Neuronal stem cell (in vitro differentiated cells): ENCODE results near the gene SBSN.

Source experiments
- DNase-seq: peaks from one replicate; pipeline ENCODE4 v3.0.0-alpha.2; 2013; ENCODE audit warnings: low spot score
- H2AFZ ChIP-seq: one replicate; pipeline ENCODE4 v1.6.1; 2013; ENCODE audit warnings: mild to moderate bottlenecking, low read length, inconsistent platforms
- H2AK5ac ChIP-seq: 2 replicates; pipeline ENCODE4 v1.6.1; 2013; ENCODE audit warnings: low read depth, mild to moderate bottlenecking, inconsistent platforms, low read length, moderate library complexity, mixed read lengths
- H2BK120ac ChIP-seq: 2 replicates; pipeline ENCODE4 v1.6.1; 2013; ENCODE audit warnings: low read depth, mild to moderate bottlenecking, inconsistent platforms, low read length, moderate library complexity, mixed read lengths
- H2BK12ac ChIP-seq: one replicate; pipeline ENCODE4 v1.6.1; 2013; ENCODE audit warnings: low read length, inconsistent platforms
- H2BK15ac ChIP-seq: 2 replicates; pipeline ENCODE4 v1.6.1; 2013; ENCODE audit warnings: mild to moderate bottlenecking, low read length, inconsistent platforms, mixed read lengths
- H2BK5ac ChIP-seq: one replicate; pipeline ENCODE4 v1.6.1; 2013; ENCODE audit warnings: inconsistent platforms, mild to moderate bottlenecking, low read length, moderate library complexity
- H3K14ac ChIP-seq: one replicate; pipeline ENCODE4 v1.6.1; 2013; ENCODE audit warnings: low read length, inconsistent platforms
- H3K18ac ChIP-seq: 2 replicates; pipeline ENCODE4 v1.6.1; 2013; ENCODE audit warnings: low read length, inconsistent platforms
- H3K23ac ChIP-seq: 2 replicates; pipeline ENCODE4 v1.6.1; 2013; ENCODE audit warnings: low read depth, mild to moderate bottlenecking, mixed read lengths, low read length, inconsistent platforms; ENCODE audit not compliant: poor library complexity
- H3K27ac ChIP-seq: replicated peaks from 3 replicates; pipeline ENCODE4 v1.5.1; 2013; ENCODE audit warnings: low read length, inconsistent platforms
- H3K27me3 ChIP-seq, 3 experiments: 2 replicates each; pipeline ENCODE4 v1.6.1; 2013; ENCODE audit warnings: low read length in 3 of 3, mild to moderate bottlenecking in 2 of 3, inconsistent platforms in 1 of 3, low read depth in 1 of 3, mixed read lengths in 1 of 3, moderate library complexity in 1 of 3; ENCODE audit not compliant: control insufficient read depth in 3 of 3, insufficient read depth in 3 of 3
- H3K36me3 ChIP-seq, 2 donors: replicated peaks in 1 of 2; 2 replicates each; pipeline ENCODE4 v1.6.1; 2013; ENCODE audit warnings: low read length in 2 of 2; ENCODE audit not compliant: control insufficient read depth in 2 of 2, insufficient read depth in 2 of 2
- H3K4ac ChIP-seq: 2 replicates; pipeline ENCODE4 v1.6.1; 2013; ENCODE audit warnings: inconsistent platforms, mild to moderate bottlenecking, low read length, moderate library complexity
- H3K4me1 ChIP-seq, 2 donors: 1 replicate in 1 of 2; 2 replicates in 1 of 2; pipeline ENCODE4 v1.6.1; 2013; ENCODE audit warnings: low read length in 2 of 2, low read depth in 1 of 2; ENCODE audit not compliant: control insufficient read depth in 2 of 2, insufficient read depth in 1 of 2
- H3K4me2 ChIP-seq: one replicate; pipeline ENCODE4 v1.6.1; 2013; ENCODE audit warnings: mild to moderate bottlenecking, low read length, inconsistent platforms; ENCODE audit not compliant: insufficient read depth, poor library complexity, severe bottlenecking
- H3K4me3 ChIP-seq, 2 donors: 2 replicates each; pipeline ENCODE4 v1.5.1; 2013; ENCODE audit warnings: low read length in 2 of 2, mild to moderate bottlenecking in 2 of 2, inconsistent platforms in 1 of 2, moderate library complexity in 1 of 2
- H3K79me1 ChIP-seq: one replicate; pipeline ENCODE4 v1.6.1; 2013; ENCODE audit warnings: low read depth, mild to moderate bottlenecking, inconsistent platforms, low read length, moderate library complexity
- H3K9ac ChIP-seq: one replicate; pipeline ENCODE4 v1.6.1; 2013; ENCODE audit warnings: mild to moderate bottlenecking, low read depth, low read length, inconsistent platforms; ENCODE audit not compliant: poor library complexity
- H3K9me3 ChIP-seq, 2 donors: replicated peaks in 1 of 2; 2 replicates each; pipeline versions ENCODE3 to v1.6.1; 2013; ENCODE audit warnings: low read length in 2 of 2, mild to moderate bottlenecking in 2 of 2, inconsistent platforms in 1 of 2, low read depth in 1 of 2, mixed read lengths in 1 of 2, moderate library complexity in 1 of 2; ENCODE audit not compliant: control insufficient read depth in 2 of 2, insufficient read depth in 1 of 2
- H4K8ac ChIP-seq: one replicate; pipeline ENCODE4 v1.6.1; 2013; ENCODE audit warnings: low read depth, mild to moderate bottlenecking, inconsistent platforms, low read length, moderate library complexity
- H4K91ac ChIP-seq: one replicate; pipeline ENCODE4 v1.6.1; 2013; ENCODE audit warnings: low read length, low read depth, mild to moderate bottlenecking, inconsistent platforms; ENCODE audit not compliant: poor library complexity
- WGBS, 2 donors: extraction: QIAGEN DNeasy Blood & Tissue Kit; methylation state at CpG; one replicate each; pipeline ENCODE4 v1.1.7; 2013; ENCODE audit warnings: missing lambda C conversion rate in 2 of 2, mixed read lengths in 1 of 2; ENCODE audit not compliant: insufficient read length in 2 of 2, insufficient replicate concordance in 1 of 2; ENCODE audit errors: extremely low coverage in 2 of 2; 5-methylcytosine and 5-hydroxymethylcytosine counted together

The SBSN gene

GRCh38 chr19:35508129-35508528, 20.0 kb downstream of the SBSN start:
- WGBS, 2 donors: no CpG with 5 or more reads among the region's 3 CpGs
- Histone ChIP-seq H3K9ac (no peak overlapping the region), H3K18ac (no peak overlapping the region), H3K4me3 (no peak overlapping the region), H3K36me3 (peaks cover 0 to 5% of the 10 kb centered on the region in 2 donors), H4K8ac (no peak overlapping the region), H3K14ac (no peak overlapping the region), H3K9me3 (no peaks in the 10 kb centered on the region), H3K23ac (no peak overlapping the region), H4K91ac (no peak overlapping the region), H3K27ac (no peak overlapping the region), H2BK120ac (no peak overlapping the region), H3K27me3 (peaks cover 0 to 86% (median 0%) of the 10 kb centered on the region in 3 experiments), H2AK5ac (no peak overlapping the region), H3K4me2 (no peak overlapping the region), H2AFZ (no peak overlapping the region), H3K79me1 (no peaks in the 10 kb centered on the region), H2BK15ac (no peak overlapping the region), H3K4me1 (peaks cover 2 to 3% of the 10 kb centered on the region in 2 donors), H2BK5ac (no peak overlapping the region), H2BK12ac (no peak overlapping the region), H3K4ac (no peak overlapping the region)
- DNase-seq: no peak

- peaks cover 0 to 86% (median 0%) of the 10 kb centered on the region in 3 experiments for H3K27me3 ChIP-seq
- WGBS, 2 donors: no CpG with 5 or more reads among the region's 11 CpGs
Observed at GRCh38 chr19:35507561-35507960, 20.6 kb downstream of the SBSN start.

GRCh38 chr19:35506011-35506410, 22.1 kb downstream of the SBSN start:
- no peak for DNase-seq
- H3K36me3 ChIP-seq: peaks cover 0 to 7% of the 10 kb centered on the region in 2 donors
- H3K27ac ChIP-seq: no peak overlapping the region
- H2BK120ac ChIP-seq: no peak overlapping the region
- no peak overlapping the region for H3K23ac ChIP-seq
- H2BK15ac ChIP-seq: no peak overlapping the region
- H4K8ac ChIP-seq: no peak overlapping the region
- H2BK12ac ChIP-seq: no peak overlapping the region
- no peak overlapping the region for H3K18ac ChIP-seq
- no peak overlapping the region for H4K91ac ChIP-seq
- no peak overlapping the region for H3K14ac ChIP-seq
- whole genome bisulfite sequencing, 2 donors: no CpG with 5 or more reads among the region's 7 CpGs
- H3K9ac ChIP-seq: no peak overlapping the region
- peaks cover 2 to 3% of the 10 kb centered on the region in 2 donors for H3K4me1 ChIP-seq
- no peaks in the 10 kb centered on the region for H3K9me3 ChIP-seq
- H3K4me2 ChIP-seq: no peak overlapping the region
- H2BK5ac ChIP-seq: no peak overlapping the region
- H2AK5ac ChIP-seq: no peak overlapping the region
- H3K4ac ChIP-seq: no peak overlapping the region
- no peak overlapping the region for H2AFZ ChIP-seq
- peaks cover 3% of the 10 kb centered on the region for H3K79me1 ChIP-seq
- H3K4me3 ChIP-seq: no peak overlapping the region
- peaks cover 0 to 84% (median 0%) of the 10 kb centered on the region in 3 experiments for H3K27me3 ChIP-seq

More at GRCh38 chr19:35507561-35507960, 20.6 kb downstream of the SBSN start:
- Histone ChIP-seq H2BK15ac (no peak overlapping the region), H3K36me3 (peaks cover 0 to 5% of the 10 kb centered on the region in 2 donors), H3K9ac (no peak overlapping the region), H3K18ac (no peak overlapping the region), H2BK5ac (no peak overlapping the region), H3K4me3 (no peak overlapping the region), H3K4ac (no peak overlapping the region), H2AK5ac (no peak overlapping the region), H3K4me1 (peaks cover 2 to 3% of the 10 kb centered on the region in 2 donors), H3K4me2 (no peak overlapping the region), H3K23ac (no peak overlapping the region), H3K14ac (no peak overlapping the region), H4K91ac (no peak overlapping the region), H3K79me1 (no peaks in the 10 kb centered on the region), H2AFZ (no peak overlapping the region), H4K8ac (no peak overlapping the region), H3K27ac (no peak overlapping the region), H2BK120ac (no peak overlapping the region), H2BK12ac (no peak overlapping the region), H3K9me3 (no peaks in the 10 kb centered on the region)
- no peak for DNase-seq

- Histone ChIP-seq H3K9me3 (no peaks in the 10 kb centered on the region), H2BK15ac (no peak overlapping the region), H3K4me2 (no peak overlapping the region), H3K4me1 (no peaks in the 10 kb centered on the region), H2AK5ac (no peak overlapping the region), H3K36me3 (peaks cover 0 to 17% of the 10 kb centered on the region in 2 donors), H4K8ac (no peak overlapping the region), H3K4me3 (no peak overlapping the region), H2BK12ac (no peak overlapping the region), H3K4ac (no peak overlapping the region), H2BK5ac (no peak overlapping the region), H2AFZ (no peak overlapping the region), H3K27me3 (peaks cover 0 to 79% (median 0%) of the 10 kb centered on the region in 3 experiments), H3K9ac (no peak overlapping the region), H4K91ac (no peak overlapping the region), H2BK120ac (no peak overlapping the region), H3K79me1 (peaks cover 4% of the 10 kb centered on the region), H3K14ac (no peak overlapping the region), H3K27ac (no peak overlapping the region), H3K18ac (no peak overlapping the region), H3K23ac (no peak overlapping the region)
- WGBS, 2 donors: no CpG with 5 or more reads among the region's 4 CpGs
- no peak for DNase-seq
Observed at GRCh38 chr19:35502751-35503150, 25.4 kb downstream of the SBSN start.
